Eye (tissue), 1 donor: ENCODE data around the gene TRABD2B.

Source experiments
- DNase-seq: peaks from one replicate; pipeline ENCODE4 v3.0.0-alpha.2; 2015

TRABD2B gene

GRCh38 chr1:47903723-47904122 is 93.5 kb downstream of the TRABD2B start:
- no peak for DNase-seq

GRCh38 chr1:47901001-47901575 is 96.1 kb downstream of the TRABD2B start:
- DNase-seq, result peak; percentile 31

GRCh38 chr1:47898133-47898845 is 98.9 kb downstream of the TRABD2B start:
- no peak for DNase-seq

- DNase-seq, result no peak
Observed at GRCh38 chr1:47895279-47896125, 101.7 kb downstream of the TRABD2B start.

GRCh38 chr1:47894410-47895278 is 102.5 kb downstream of the TRABD2B start:
- peak; percentile 34 for DNase-seq

GRCh38 chr1:47893412-47893811 is 103.8 kb downstream of the TRABD2B start:
- DNase-seq, result no peak

- DNase-seq, result no peak
Observed at GRCh38 chr1:47890779-47891178, 106.4 kb downstream of the TRABD2B start.

GRCh38 chr1:47888294-47888629 is 108.9 kb downstream of the TRABD2B start:
- no peak for DNase-seq

- no peak for DNase-seq
Observed at GRCh38 chr1:47887475-47888293, 109.5 kb downstream of the TRABD2B start.

- DNase-seq, result no peak
Observed at GRCh38 chr1:47887060-47887459, 110.1 kb downstream of the TRABD2B start.

- DNase-seq, result no peak
Observed at GRCh38 chr1:47886141-47886540, 111.0 kb downstream of the TRABD2B start.

GRCh38 chr1:47885062-47885830 is 111.9 kb downstream of the TRABD2B start:
- no peak for DNase-seq

- no peak for DNase-seq
Observed at GRCh38 chr1:47883963-47884362, 113.2 kb downstream of the TRABD2B start.

GRCh38 chr1:47881505-47882442 is 115.4 kb downstream of the TRABD2B start:
- DNase-seq, result peak; percentile 60

GRCh38 chr1:47876587-47876963 is 120.6 kb downstream of the TRABD2B start:
- DNase-seq, result no peak

- peak; percentile 55 for DNase-seq
Observed at GRCh38 chr1:47875831-47876586, 121.2 kb downstream of the TRABD2B start.

- DNase-seq, result no peak
Observed at GRCh38 chr1:47875036-47875435, 122.1 kb downstream of the TRABD2B start.

- DNase-seq, result no peak
Observed at GRCh38 chr1:47873337-47873736, 123.8 kb downstream of the TRABD2B start.

- no peak for DNase-seq
Observed at GRCh38 chr1:47872886-47873285, 124.3 kb downstream of the TRABD2B start.
